Heart right ventricle (tissue), 16 donors: ENCODE data around the gene ARHGAP19. TPM values are rescaled to one million over a fixed set of nuclear protein-coding genes. Genes with fewer than 3 reads are reported as not detected.

Experiments used
- ATAC-seq, 8 donors: fragments of 200-7000 bp; cut with Tn5 transposase; one replicate each; pipeline ENCODE4 v1.9.1; 2020; ENCODE audit warnings: mild to moderate bottlenecking in 8 of 8, moderate library complexity in 8 of 8, moderate number of reproducible peaks in 1 of 8
- DNase-seq, 2 donors: peaks; one replicate each; pipeline ENCODE4 v3.0.0-alpha.2; 2020
- H3K27ac ChIP-seq, 10 donors: fragments of 200-600 bp; sonication (generic) in 2 of 10; one replicate each; pipeline versions ENCODE4 v1.5.0 to v1.8.0; 2020 to 2022; ENCODE audit warnings: mild to moderate bottlenecking in 3 of 10
- H3K27me3 ChIP-seq, 7 donors: fragments of 200-600 bp; one replicate each; pipeline ENCODE4 v1.8.0; 2021 to 2022; ENCODE audit warnings: mild to moderate bottlenecking in 2 of 7
- H3K36me3 ChIP-seq, 9 donors: fragments of 200-600 bp; sonication (generic) in 1 of 9; one replicate each; pipeline versions ENCODE4 v1.5.0 to v1.8.0; 2020 to 2022; ENCODE audit warnings: mild to moderate bottlenecking in 2 of 9
- H3K4me1 ChIP-seq, 9 donors: fragments of 200-600 bp; sonication (generic) in 1 of 9; one replicate each; pipeline versions ENCODE4 v1.5.0 to v1.8.0; 2020 to 2022; ENCODE audit warnings: mild to moderate bottlenecking in 4 of 9
- H3K4me3 ChIP-seq, 10 donors: fragments of 200-600 bp; sonication (generic) in 2 of 10; one replicate each; pipeline versions ENCODE4 v1.5.0 to v1.8.0; 2020 to 2022; ENCODE audit warnings: mild to moderate bottlenecking in 7 of 10, moderate library complexity in 2 of 10
- H3K9me3 ChIP-seq, 11 donors: fragments of 200-600 bp in 10 of 11; sonication (generic) in 2 of 11; one replicate each; pipeline versions ENCODE4 v1.5.0 to v1.8.0; 2013 to 2022; ENCODE audit warnings: mild to moderate bottlenecking in 2 of 11, control low read depth in 1 of 11, moderate library complexity in 1 of 11
- WGBS, 2 donors: extraction: QIAGEN DNeasy Blood & Tissue Kit; methylation state at CpG; one replicate each; pipeline ENCODE4 v1.1.7; 2013; ENCODE audit warnings: inconsistent platforms in 1 of 2; 5-methylcytosine and 5-hydroxymethylcytosine counted together
- intact Hi-C, 10 donors: fragments of 100-400 bp; cut with DNase I; formaldehyde crosslinking; loops; one replicate each; pipeline versions ENCODE4 v1.11.1 to v1.14.2; 2022
- polyA plus RNA-seq, 2 donors: library from polyadenylated mRNA; stranded (reverse); fragments of 200-250 nt; gene quantifications; one replicate each; pipeline ENCODE4 v1.2.3, GENCODE V29; 2013
- total RNA-seq, 10 donors: library from RNA; stranded (reverse); fragmentation: NEBNext Ultra II Directional in 3 of 10; extraction: Animal tissue kit (Norgen Biotek cat#: 25700) in 3 of 10; gene quantifications; one replicate each; pipeline versions ENCODE4 v1.2.1 to v1.2.4, GENCODE V29; 2021 to 2023
- TF ChIP-seq, protein P1 (sequence below), 9 donors: fragments of 200-600 bp; sonication (generic) in 2 of 9; IDR thresholded peaks; one replicate each; pipeline versions ENCODE4 v1.5.0 to v1.8.0; 2021 to 2022; ENCODE audit warnings: antibody characterized with exemption in 9 of 9, mild to moderate bottlenecking in 5 of 9, moderate library complexity in 1 of 9
- donor health status: Arrhythmogenic right ventricular cardiomyopathy.
- donor health status: ischemic (EF 13 %, LVEDD 7.1; RV severe dilation, severe dysfunction).
- donor health status: healthy with polysubstance abuse.
- donor health status: DM: no; HTN: yes; CAD: no.
- donor health status: DM: no; HTN: no; CAD: no.
- donor health status: ischemic (EF 25% LVEDD 6.9; RV normal size, moderate dysfunction).
- donor health status: ischemic (EF 25% LVEDD 5.7; RV mildly dilated, moderate dysfunction).
- donor health status: healthy.
- donor health status: DM: yes; HTN: yes; CAD: no.
- donor health status: Ischemic cardiomyopathy.
- donor health status: ischemic (EF 35%, LVEDD 5.7; RV mildly dilated, moderate dysfunction).
- donor health status: nonischemic (EF 11% LVEDD 7.7; RV severe dilation, severe dysfunction).
- donor health status: DM: yes; HTN: yes; CAD: no.
- donor health status: PGD.
- donor health status: ischemic (EF 29% LVEDD 5.4; RV normal size, mild dysfunction).
- donor health status: nonischemic (EF 23%, LVEDD 6.1; RV moderate dilation, normal function).

ARHGAP19 gene
- total and polyA plus RNA-seq, 12 donors: 1.5 to 6.2 (median 3.4) TPM

DNA sequence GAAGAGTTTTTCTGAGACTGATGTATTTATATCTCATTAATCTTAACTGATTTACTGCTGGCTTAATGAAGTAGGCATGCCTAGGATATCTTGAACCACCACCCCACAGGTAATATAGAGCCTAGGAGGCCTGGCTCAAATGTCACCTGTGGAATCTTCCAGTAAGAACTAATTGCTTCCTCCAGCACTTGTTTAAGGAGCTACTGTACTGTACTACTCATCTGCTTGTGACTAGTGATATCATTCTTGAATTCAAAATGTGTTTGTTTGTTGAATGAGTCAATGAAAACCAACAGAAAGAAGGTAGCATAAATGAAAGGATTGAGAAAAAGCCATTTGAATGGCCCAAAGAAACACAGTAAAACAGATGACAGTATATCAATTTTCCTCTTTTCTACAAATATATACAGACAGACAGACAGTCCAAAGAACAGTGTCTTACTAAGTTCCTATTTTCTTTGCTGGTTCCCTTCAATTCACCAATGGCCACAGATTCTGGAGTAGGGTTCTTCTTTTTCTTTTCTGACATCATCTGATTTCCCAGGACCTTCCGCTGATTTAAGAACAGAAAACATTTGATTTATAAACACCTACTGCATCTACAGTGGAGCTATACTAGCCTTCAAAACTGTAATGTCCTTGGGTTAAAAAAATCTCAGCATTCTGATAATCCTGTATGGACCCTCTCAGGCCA is 63.0 kb downstream of the ARHGAP19 start:
- ATAC-seq (no peak), DNase-seq (no peak)
- Histone ChIP-seq H3K4me3 (no peak overlapping the region), H3K27ac (no peak overlapping the region), H3K4me1 (peaks cover 0 to 13% (median 0%) of the 10 kb centered on the region in 9 donors), H3K9me3 (no peaks in the 10 kb centered on the region), H3K27me3 (no peaks in the 10 kb centered on the region), H3K36me3 (peaks cover 0 to 83% (median 6%) of the 10 kb centered on the region in 9 donors)
- 90 to 94% methylated on average over 1 of the region's 1 CpG for WGBS, 2 donors
- TF ChIP-seq, protein P1, sequence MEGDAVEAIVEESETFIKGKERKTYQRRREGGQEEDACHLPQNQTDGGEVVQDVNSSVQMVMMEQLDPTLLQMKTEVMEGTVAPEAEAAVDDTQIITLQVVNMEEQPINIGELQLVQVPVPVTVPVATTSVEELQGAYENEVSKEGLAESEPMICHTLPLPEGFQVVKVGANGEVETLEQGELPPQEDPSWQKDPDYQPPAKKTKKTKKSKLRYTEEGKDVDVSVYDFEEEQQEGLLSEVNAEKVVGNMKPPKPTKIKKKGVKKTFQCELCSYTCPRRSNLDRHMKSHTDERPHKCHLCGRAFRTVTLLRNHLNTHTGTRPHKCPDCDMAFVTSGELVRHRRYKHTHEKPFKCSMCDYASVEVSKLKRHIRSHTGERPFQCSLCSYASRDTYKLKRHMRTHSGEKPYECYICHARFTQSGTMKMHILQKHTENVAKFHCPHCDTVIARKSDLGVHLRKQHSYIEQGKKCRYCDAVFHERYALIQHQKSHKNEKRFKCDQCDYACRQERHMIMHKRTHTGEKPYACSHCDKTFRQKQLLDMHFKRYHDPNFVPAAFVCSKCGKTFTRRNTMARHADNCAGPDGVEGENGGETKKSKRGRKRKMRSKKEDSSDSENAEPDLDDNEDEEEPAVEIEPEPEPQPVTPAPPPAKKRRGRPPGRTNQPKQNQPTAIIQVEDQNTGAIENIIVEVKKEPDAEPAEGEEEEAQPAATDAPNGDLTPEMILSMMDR (IDR thresholded peaks at IDR 0.05): no peak
- intact Hi-C loops: no loop called here

DNA sequence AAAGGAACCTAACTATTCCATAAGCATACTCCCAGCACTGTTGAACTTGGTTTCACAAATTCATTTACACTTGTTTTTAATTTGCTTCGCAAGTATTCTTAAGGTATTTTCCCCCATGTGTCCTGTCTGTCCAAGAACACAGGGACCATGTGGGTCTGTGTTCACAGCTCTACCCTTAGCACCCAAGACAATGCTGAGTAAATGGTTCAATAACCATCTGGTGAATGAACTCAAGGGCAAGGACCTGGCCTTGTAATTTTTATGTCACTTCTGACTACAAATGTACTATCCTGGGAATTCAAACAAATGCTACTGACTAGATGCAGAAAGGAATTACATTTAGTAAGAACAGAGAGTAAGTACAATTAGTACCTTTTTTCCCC is 63.7 kb downstream of the ARHGAP19 start:
- TF ChIP-seq, protein P1 (IDR thresholded peaks at IDR 0.05): no peak
- no peak overlapping the region for H3K4me3 ChIP-seq
- intact Hi-C loops: no loop called here
- ATAC-seq (no peak), DNase-seq (no peak)
- 95 to 98% methylated on average over 1 of the region's 1 CpG for WGBS, 2 donors
- no peaks in the 10 kb centered on the region for H3K27me3 ChIP-seq
- H3K27ac ChIP-seq: no peak overlapping the region
- H3K36me3 ChIP-seq: peaks cover 0 to 86% (median 6%) of the 10 kb centered on the region in 9 donors
- no peaks in the 10 kb centered on the region for H3K9me3 ChIP-seq
- peaks cover 0 to 16% (median 0%) of the 10 kb centered on the region in 9 donors for H3K4me1 ChIP-seq

GRCh38 chr10:97228130-97228774 is 64.2 kb downstream of the ARHGAP19 start:
- TF ChIP-seq, protein P1 (IDR thresholded peaks at IDR 0.05): no peak
- ATAC-seq: no peak
- Histone ChIP-seq H3K27me3 (no peaks in the 10 kb centered on the region), H3K36me3 (peaks cover 0 to 86% (median 6%) of the 10 kb centered on the region in 9 donors), H3K9me3 (no peaks in the 10 kb centered on the region), H3K4me3 (no peak overlapping the region), H3K4me1 (peaks cover 0 to 16% (median 0%) of the 10 kb centered on the region in 9 donors), H3K27ac (no peak overlapping the region)
- DNase-seq: no peak
- intact Hi-C loops: no loop called here
- 88 to 91% methylated on average over 3 of the region's 3 CpGs for WGBS, 2 donors

- ATAC-seq (no peak), DNase-seq (no peak)
- H3K4me3 ChIP-seq: no peak overlapping the region
- TF ChIP-seq, protein P1 (IDR thresholded peaks at IDR 0.05): no peak
- H3K9me3 ChIP-seq: no peaks in the 10 kb centered on the region
- peaks cover 0 to 16% (median 0%) of the 10 kb centered on the region in 9 donors for H3K4me1 ChIP-seq
- no peaks in the 10 kb centered on the region for H3K27me3 ChIP-seq
- peaks cover 0 to 79% (median 6%) of the 10 kb centered on the region in 9 donors for H3K36me3 ChIP-seq
- intact Hi-C loops: no loop called here
- 95% methylated on average over 4 of the region's 4 CpGs for WGBS, 2 donors
- no peak overlapping the region for H3K27ac ChIP-seq
These were observed 66.0 kb downstream of the ARHGAP19 start for GRCh38 chr10:97226398-97226797.
